Tibial nerve (tissue), 4 donors: ENCODE measurements around the gene ADPRM. TPM values are rescaled to one million over a fixed set of nuclear protein-coding genes. Genes with fewer than 3 reads are reported as not detected.

Source experiments
- DNase-seq, 2 donors: peaks; one replicate each; pipeline ENCODE4 v3.0.0-alpha.2; 2019; ENCODE audit warnings: low spot score in 2 of 2
- H3K27ac ChIP-seq, 4 donors: fragments of 200-600 bp; sonication (generic) in 3 of 4; one replicate each; pipeline ENCODE4 v1.5.1; 2017 to 2019; ENCODE audit warnings: mild to moderate bottlenecking in 1 of 4
- H3K27me3 ChIP-seq, 2 donors: fragments of 200-600 bp; sonication (generic) in 1 of 2; one replicate each; pipeline versions ENCODE4 v1.5.1 to v1.6.0; 2017 to 2019
- H3K36me3 ChIP-seq, 3 donors: fragments of 200-600 bp; sonication (generic); one replicate each; pipeline ENCODE4 v1.5.1; 2018 to 2019
- H3K4me1 ChIP-seq, 4 donors: fragments of 200-600 bp; sonication (generic) in 3 of 4; one replicate each; pipeline ENCODE4 v1.5.1; 2017 to 2019
- H3K4me3 ChIP-seq, 4 donors: fragments of 200-600 bp; sonication (generic) in 3 of 4; one replicate each; pipeline ENCODE4 v1.5.1; 2017 to 2019; ENCODE audit warnings: mild to moderate bottlenecking in 1 of 4, moderate library complexity in 1 of 4
- H3K9me3 ChIP-seq, 4 donors: fragments of 200-600 bp; sonication (generic) in 3 of 4; one replicate each; pipeline ENCODE4 v1.5.1; 2017 to 2019
- EP300 ChIP-seq, 2 donors: sonication (generic); formaldehyde crosslinking; IDR thresholded peaks; one replicate each; pipeline ENCODE4 v1.6.1; 2017; ENCODE audit warnings: antibody characterized with exemption in 2 of 2, mild to moderate bottlenecking in 1 of 2
- POLR2A ChIP-seq, 2 donors: fragments of 450-650 bp; IDR thresholded peaks; one replicate each; pipeline ENCODE4 v1.6.1; 2017; ENCODE audit warnings: antibody characterized with exemption in 2 of 2, mild to moderate bottlenecking in 2 of 2, moderate library complexity in 2 of 2
- WGBS, 2 donors: methylation state at CpG; one replicate each; pipeline ENCODE4 v1.1.5; 2018; 5-methylcytosine and 5-hydroxymethylcytosine counted together
- total RNA-seq, 4 donors: library from RNA; depleted of rRNA; stranded (reverse); fragments of >200 nt; gene quantifications; one replicate each; pipeline ENCODE4 v1.1.0, GENCODE V29; 2016
- TF ChIP-seq, protein P1 (sequence below), 5 experiments: fragments of 200-600 bp in 3 of 5; fragments of 450-650 bp in 2 of 5; sonication (generic) in 3 of 5; IDR thresholded peaks; one replicate each; pipeline ENCODE4 v1.5.1; 2016 to 2019; ENCODE audit warnings: antibody characterized with exemption in 5 of 5, mild to moderate bottlenecking in 3 of 5, moderate library complexity in 2 of 5

Gene ADPRM
- total RNA-seq, 4 donors from 2014 or later, result 9.4 to 17.7 (median 13.3) TPM

DNA sequence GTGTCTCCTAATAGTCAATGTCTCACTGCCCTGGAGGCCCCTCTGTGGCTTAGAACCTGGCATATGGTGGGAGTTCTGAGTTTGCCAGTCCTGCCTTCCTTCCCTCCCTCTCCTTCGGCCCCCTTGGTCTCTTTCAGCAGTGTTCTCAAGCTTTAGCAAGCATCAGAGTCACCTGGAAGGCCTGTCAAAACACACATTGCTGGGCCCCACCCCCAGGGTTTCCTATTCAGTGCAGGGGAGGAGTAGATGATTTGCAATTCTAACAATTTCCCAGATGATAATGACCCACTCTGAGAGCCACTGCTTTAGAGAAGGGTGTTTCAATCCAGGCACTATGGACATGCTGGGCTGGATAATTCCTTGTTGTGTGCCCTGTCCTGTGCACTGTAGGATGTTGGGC is 58.8 kb downstream of the ADPRM start:
- TF ChIP-seq POLR2A (IDR thresholded peaks at IDR 0.05) (no peak), EP300 (IDR thresholded peaks at IDR 0.05) (no peak)
- TF ChIP-seq, protein P1, sequence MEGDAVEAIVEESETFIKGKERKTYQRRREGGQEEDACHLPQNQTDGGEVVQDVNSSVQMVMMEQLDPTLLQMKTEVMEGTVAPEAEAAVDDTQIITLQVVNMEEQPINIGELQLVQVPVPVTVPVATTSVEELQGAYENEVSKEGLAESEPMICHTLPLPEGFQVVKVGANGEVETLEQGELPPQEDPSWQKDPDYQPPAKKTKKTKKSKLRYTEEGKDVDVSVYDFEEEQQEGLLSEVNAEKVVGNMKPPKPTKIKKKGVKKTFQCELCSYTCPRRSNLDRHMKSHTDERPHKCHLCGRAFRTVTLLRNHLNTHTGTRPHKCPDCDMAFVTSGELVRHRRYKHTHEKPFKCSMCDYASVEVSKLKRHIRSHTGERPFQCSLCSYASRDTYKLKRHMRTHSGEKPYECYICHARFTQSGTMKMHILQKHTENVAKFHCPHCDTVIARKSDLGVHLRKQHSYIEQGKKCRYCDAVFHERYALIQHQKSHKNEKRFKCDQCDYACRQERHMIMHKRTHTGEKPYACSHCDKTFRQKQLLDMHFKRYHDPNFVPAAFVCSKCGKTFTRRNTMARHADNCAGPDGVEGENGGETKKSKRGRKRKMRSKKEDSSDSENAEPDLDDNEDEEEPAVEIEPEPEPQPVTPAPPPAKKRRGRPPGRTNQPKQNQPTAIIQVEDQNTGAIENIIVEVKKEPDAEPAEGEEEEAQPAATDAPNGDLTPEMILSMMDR (IDR thresholded peaks at IDR 0.05), result no peak
- no peak for DNase-seq
- Histone ChIP-seq H3K27ac (no peak overlapping the region), H3K9me3 (no peaks in the 10 kb centered on the region), H3K27me3 (no peaks in the 10 kb centered on the region), H3K4me3 (no peak overlapping the region), H3K36me3 (peaks cover 0 to 5% (median 0%) of the 10 kb centered on the region in 3 donors), H3K4me1 (no peaks in the 10 kb centered on the region)
- 68 to 81% methylated on average over 1 of the region's 1 CpG for WGBS, 2 donors

DNA sequence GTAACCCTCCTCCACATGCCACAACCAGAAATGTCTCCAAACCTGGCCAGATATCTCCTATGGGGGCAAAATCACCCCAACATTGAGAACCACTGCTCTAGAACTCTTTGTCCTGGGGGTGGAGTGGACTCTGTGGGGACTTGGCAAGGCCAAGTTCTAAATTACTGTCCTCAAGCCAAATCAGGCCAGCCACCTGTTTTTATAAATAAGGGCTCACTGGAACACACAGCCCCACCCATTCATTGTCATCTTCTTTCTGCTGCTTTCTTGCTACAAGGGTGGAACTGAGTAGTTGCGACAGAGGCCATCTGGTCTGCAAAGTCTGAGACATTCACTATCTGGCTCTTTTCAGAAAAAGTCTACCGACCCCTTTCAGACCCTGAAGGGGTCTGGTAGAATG is 59.2 kb downstream of the ADPRM start:
- Histone ChIP-seq H3K27me3 (no peaks in the 10 kb centered on the region), H3K4me3 (no peak overlapping the region), H3K4me1 (no peaks in the 10 kb centered on the region), H3K27ac (no peak overlapping the region), H3K36me3 (peaks cover 0 to 5% (median 0%) of the 10 kb centered on the region in 3 donors), H3K9me3 (no peaks in the 10 kb centered on the region)
- no peak for TF ChIP-seq POLR2A (IDR thresholded peaks at IDR 0.05)
- no peak for TF ChIP-seq EP300 (IDR thresholded peaks at IDR 0.05)
- TF ChIP-seq, protein P1 (IDR thresholded peaks at IDR 0.05), result no peak
- WGBS, 2 donors, result 86 to 93% methylated on average over 2 of the region's 2 CpGs
- no peak for DNase-seq

DNA sequence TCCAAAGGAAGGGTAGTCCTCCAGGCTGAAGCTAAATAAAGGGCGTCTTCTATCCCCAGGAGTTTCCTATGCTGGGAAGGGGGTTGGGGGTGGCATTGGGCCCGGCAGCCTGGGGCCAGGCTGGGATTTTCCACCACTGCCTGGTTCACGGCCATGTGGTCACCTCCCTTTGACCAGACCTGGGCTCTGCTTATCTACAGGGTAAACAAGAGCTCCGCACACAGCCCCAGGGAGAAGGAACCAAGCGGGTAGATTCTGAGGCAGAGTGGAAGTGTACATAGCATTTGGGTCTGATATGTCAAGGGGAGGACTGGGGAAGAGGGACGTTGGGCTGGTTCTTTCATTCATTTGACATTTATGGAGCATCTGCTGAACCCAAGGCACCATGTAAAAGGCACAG is 59.7 kb downstream of the ADPRM start:
- Histone ChIP-seq H3K4me1 (no peaks in the 10 kb centered on the region), H3K36me3 (peaks cover 0 to 5% (median 0%) of the 10 kb centered on the region in 3 donors), H3K27me3 (no peaks in the 10 kb centered on the region), H3K27ac (no peak overlapping the region), H3K4me3 (no peak overlapping the region), H3K9me3 (no peaks in the 10 kb centered on the region)
- 78 to 87% methylated on average over 5 to 6 of the region's 6 CpGs for WGBS, 2 donors
- TF ChIP-seq, protein P1 (IDR thresholded peaks at IDR 0.05), result no peak
- TF ChIP-seq EP300 (IDR thresholded peaks at IDR 0.05), result no peak
- no peak for TF ChIP-seq POLR2A (IDR thresholded peaks at IDR 0.05)
- DNase-seq, result no peak

DNA sequence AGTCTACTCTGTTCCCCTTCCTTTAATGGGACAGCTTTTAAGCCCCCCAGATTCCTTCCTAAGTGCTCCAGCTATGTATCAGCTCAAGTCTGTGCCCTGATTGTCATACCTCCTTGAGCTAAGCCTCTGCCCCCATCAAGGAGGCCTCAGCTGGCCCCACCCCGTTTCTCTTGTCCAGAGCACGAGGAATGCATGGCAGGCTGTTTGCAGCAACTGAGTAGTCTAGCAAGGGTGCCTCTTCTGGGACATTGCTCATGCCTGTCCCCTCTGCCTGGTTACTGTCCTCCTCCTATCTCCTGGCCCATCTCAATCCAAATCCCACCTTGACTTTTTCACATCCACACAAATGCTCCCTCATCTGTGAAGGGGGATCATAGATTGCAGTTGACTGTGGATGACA is 60.3 kb downstream of the ADPRM start:
- Histone ChIP-seq H3K4me1 (no peaks in the 10 kb centered on the region), H3K27me3 (no peaks in the 10 kb centered on the region), H3K9me3 (no peaks in the 10 kb centered on the region), H3K27ac (no peak overlapping the region), H3K4me3 (no peak overlapping the region), H3K36me3 (peaks cover 0 to 5% (median 0%) of the 10 kb centered on the region in 3 donors)
- no peak for DNase-seq
- TF ChIP-seq POLR2A (IDR thresholded peaks at IDR 0.05) (no peak), EP300 (IDR thresholded peaks at IDR 0.05) (no peak)
- TF ChIP-seq, protein P1 (IDR thresholded peaks at IDR 0.05), result no peak
- WGBS, 2 donors, result 61 to 64% methylated on average over 2 of the region's 2 CpGs

DNA sequence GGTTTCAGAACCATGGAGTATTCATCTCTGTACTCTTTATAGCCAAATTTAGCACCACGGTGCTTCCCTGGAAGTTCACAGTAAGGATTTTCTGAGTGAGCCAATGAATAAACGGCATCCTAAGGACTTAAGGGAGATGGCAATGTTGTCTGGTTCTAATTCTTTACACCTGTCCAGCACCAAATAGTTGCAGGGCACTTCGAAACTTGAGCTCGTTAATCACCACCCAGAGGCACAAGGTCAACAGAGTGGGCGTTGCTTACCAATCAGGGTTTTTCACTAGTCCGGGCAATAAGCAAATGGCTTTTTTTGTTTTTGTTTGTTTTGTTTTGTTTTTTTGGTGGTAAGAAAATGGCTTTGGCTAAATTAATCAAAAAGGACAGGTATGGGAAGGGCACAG is 60.7 kb downstream of the ADPRM start:
- H3K27me3 ChIP-seq, result no peaks in the 10 kb centered on the region
- H3K9me3 ChIP-seq, result no peaks in the 10 kb centered on the region
- WGBS, 2 donors, result 67 to 83% methylated on average over 6 of the region's 6 CpGs
- H3K27ac ChIP-seq, result no peak overlapping the region
- no peak overlapping the region for H3K4me3 ChIP-seq
- DNase-seq, result no peak
- TF ChIP-seq, protein P1 (IDR thresholded peaks at IDR 0.05), result no peak
- TF ChIP-seq POLR2A (IDR thresholded peaks at IDR 0.05) (no peak), EP300 (IDR thresholded peaks at IDR 0.05) (no peak)
- peaks cover 0 to 5% (median 0%) of the 10 kb centered on the region in 3 donors for H3K36me3 ChIP-seq
- H3K4me1 ChIP-seq, result no peaks in the 10 kb centered on the region

Other genes starting within 250 kb of the ADPRM start
- not detected for gene MYH4, start 228.0 kb upstream of the ADPRM start, total RNA-seq
- under 1 TPM in 1 of 4 donors, not detected in 3; 0.39 TPM for gene MYH1, start 179.1 kb upstream of the ADPRM start, total RNA-seq
- not detected for gene MYH2, start 147.9 kb upstream of the ADPRM start, total RNA-seq
- gene MYH3, start 40.3 kb upstream of the ADPRM start, total RNA-seq, result 1 to 10 TPM in 3 of 4 donors, under 1 TPM in 1; 0.59 to 8.1 (median 3.8) TPM
- gene SCO1, start 61 bp upstream of the ADPRM start, total RNA-seq, result 10 to 100 TPM; 17.0 to 26.5 (median 19.5) TPM
- 1 to 10 TPM; 4.5 to 9.2 (median 8.9) TPM for gene TMEM220, start 32.4 kb downstream of the ADPRM start, total RNA-seq
- gene TMEM238L, start 106.5 kb downstream of the ADPRM start, total RNA-seq, result not detected
- gene PIRT, start 140.5 kb downstream of the ADPRM start, total RNA-seq, result not detected